ENCODE results near the gene KIF1A.

KIF1A gene

DNA sequence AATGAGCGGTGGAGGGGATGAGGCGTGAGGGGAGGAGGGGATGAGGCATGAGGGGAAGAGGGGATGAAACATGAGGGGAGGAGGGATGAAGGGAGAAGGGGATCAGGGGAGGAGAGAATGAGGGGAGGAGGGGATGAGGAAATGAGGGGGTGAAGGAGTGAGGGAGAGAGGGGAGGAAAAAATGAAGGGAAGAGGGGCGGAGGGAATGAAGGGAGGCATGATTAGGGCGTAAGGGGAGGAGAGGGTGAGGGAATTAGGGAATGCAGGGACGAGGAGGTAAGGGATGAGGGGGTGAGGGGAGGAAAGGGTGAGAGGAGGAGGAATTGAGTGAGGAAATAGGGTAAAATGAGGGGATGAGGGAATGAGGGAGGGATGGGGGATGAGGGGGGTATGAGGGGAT, 87.8 kb downstream of the KIF1A start:
- Histone ChIP-seq H3K9me3 (ENCODE audit: low read length) (no peaks in the 10 kb centered on the region), H4K20me1 (ENCODE audit: insufficient read depth, low read length) (no peaks in the 10 kb centered on the region), H3K27ac (ENCODE audit: low read depth, low read length, poor library complexity, severe bottlenecking) (no peak overlapping the region), H3K4me2 (ENCODE audit: low read length) (no peak overlapping the region), H3K9me2 (ENCODE audit: low read depth, low read length) (no peaks in the 10 kb centered on the region), H3K27me3 (ENCODE audit: insufficient read depth, low read length) (0 out of 2 replicates have a peak, but pooled peaks cover 3% of the 10 kb centered on the region), H3K4me3 (ENCODE audit: low read depth, low read length, poor library complexity, severe bottlenecking) (no peak overlapping the region), H3K9ac (ENCODE audit: low read length) (no peak overlapping the region), H2AFZ (ENCODE audit: low read length) (no peak overlapping the region), H3K36me3 (ENCODE audit: insufficient read depth, low read length) (no peaks in the 10 kb centered on the region), H3F3A (ENCODE audit: insufficient read depth, low read length) (no peaks in the 10 kb centered on the region), H3K79me2 (ENCODE audit: insufficient read depth, low read length) (no peaks in the 10 kb centered on the region), H3K4me1 (ENCODE audit: insufficient read depth, low read length, severe bottlenecking) (no peaks in the 10 kb centered on the region)
- TF ChIP-seq CTCF (IDR thresholded peaks at IDR 0.05; ENCODE audit: low read length) (no peak), EZH2 (IDR thresholded peaks at IDR 0.05; ENCODE audit: borderline replicate concordance, low read length) (no peak)

GRCh38 chr2:240731178-240731545, 88.9 kb downstream of the KIF1A start:
- Histone ChIP-seq H3K9me3 (ENCODE audit: low read length) (no peaks in the 10 kb centered on the region), H3K4me3 (ENCODE audit: low read depth, low read length, poor library complexity, severe bottlenecking) (no peak overlapping the region), H3K9ac (ENCODE audit: low read length) (no peak overlapping the region), H4K20me1 (ENCODE audit: insufficient read depth, low read length) (no peaks in the 10 kb centered on the region), H3K27me3 (ENCODE audit: insufficient read depth, low read length) (no peaks in the 10 kb centered on the region), H3K36me3 (ENCODE audit: insufficient read depth, low read length) (no peaks in the 10 kb centered on the region), H3K9me2 (ENCODE audit: low read depth, low read length) (no peaks in the 10 kb centered on the region), H3K4me1 (ENCODE audit: insufficient read depth, low read length, severe bottlenecking) (no peaks in the 10 kb centered on the region), H3F3A (ENCODE audit: insufficient read depth, low read length) (no peaks in the 10 kb centered on the region), H2AFZ (ENCODE audit: low read length) (no peak overlapping the region), H3K4me2 (ENCODE audit: low read length) (no peak overlapping the region), H3K79me2 (ENCODE audit: insufficient read depth, low read length) (no peaks in the 10 kb centered on the region), H3K27ac (ENCODE audit: low read depth, low read length, poor library complexity, severe bottlenecking) (no peak overlapping the region)
- TF ChIP-seq CTCF (IDR thresholded peaks at IDR 0.05; ENCODE audit: low read length) (no peak), EZH2 (IDR thresholded peaks at IDR 0.05; ENCODE audit: borderline replicate concordance, low read length) (no peak)

DNA sequence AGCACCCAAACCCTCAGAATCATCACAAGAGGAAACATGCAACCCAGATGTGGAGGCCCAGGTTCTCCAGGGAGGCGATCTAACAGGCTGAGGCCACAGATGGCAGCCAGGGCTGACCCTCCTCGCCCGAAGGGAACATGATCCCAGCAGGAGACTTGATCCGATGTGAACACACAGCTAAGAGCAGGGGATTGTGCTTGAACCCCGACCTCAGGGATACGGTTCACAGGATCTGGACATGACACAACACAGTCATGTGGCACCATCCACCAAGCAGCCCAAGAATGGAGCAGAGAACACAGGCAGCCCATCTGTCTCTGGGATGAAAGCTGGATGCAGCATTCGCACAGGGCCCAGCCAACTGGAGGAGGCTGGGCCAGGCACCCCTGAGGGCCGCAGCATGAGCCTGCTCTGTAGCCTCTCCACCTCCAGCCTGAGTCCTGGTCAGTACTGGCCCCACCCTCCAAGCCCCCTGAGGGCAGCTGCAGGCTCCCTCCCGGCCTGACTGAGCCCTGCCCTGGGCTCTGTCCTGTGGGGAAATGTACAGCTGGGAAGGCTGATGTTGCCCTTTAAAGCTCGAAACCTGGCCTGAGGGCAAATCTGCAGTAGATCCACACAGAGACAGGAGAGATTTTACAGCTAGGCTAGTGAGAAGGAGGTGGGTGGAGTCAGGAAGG, 89.4 kb downstream of the KIF1A start:
- Histone ChIP-seq H3K9me2 (ENCODE audit: low read depth, low read length) (no peaks in the 10 kb centered on the region), H3K9me3 (ENCODE audit: low read length) (no peaks in the 10 kb centered on the region), H3K27ac (ENCODE audit: low read depth, low read length, poor library complexity, severe bottlenecking) (no peak overlapping the region), H3K79me2 (ENCODE audit: insufficient read depth, low read length) (no peaks in the 10 kb centered on the region), H3K4me1 (ENCODE audit: insufficient read depth, low read length, severe bottlenecking) (no peaks in the 10 kb centered on the region), H3F3A (ENCODE audit: insufficient read depth, low read length) (no peaks in the 10 kb centered on the region), H3K36me3 (ENCODE audit: insufficient read depth, low read length) (no peaks in the 10 kb centered on the region), H3K4me3 (ENCODE audit: low read depth, low read length, poor library complexity, severe bottlenecking) (no peak overlapping the region), H3K27me3 (ENCODE audit: insufficient read depth, low read length) (no peaks in the 10 kb centered on the region), H3K9ac (ENCODE audit: low read length) (no peak overlapping the region), H2AFZ (ENCODE audit: low read length) (no peak overlapping the region), H4K20me1 (ENCODE audit: insufficient read depth, low read length) (no peaks in the 10 kb centered on the region), H3K4me2 (ENCODE audit: low read length) (no peak overlapping the region)
- TF ChIP-seq EZH2 (IDR thresholded peaks at IDR 0.05; ENCODE audit: borderline replicate concordance, low read length) = no peak
- no peak for TF ChIP-seq CTCF (IDR thresholded peaks at IDR 0.05; ENCODE audit: low read length)

Data from OCI-LY1 (cell line).